NCI-H128 (cell line): ENCODE measurements around the gene LRBA.

Experiments
- DNase-seq: peaks from one replicate; lab custom pipeline; 2025; ENCODE audit not compliant: unreplicated experiment; lab: John Stamatoyannopoulos, UW

The LRBA gene

DNA sequence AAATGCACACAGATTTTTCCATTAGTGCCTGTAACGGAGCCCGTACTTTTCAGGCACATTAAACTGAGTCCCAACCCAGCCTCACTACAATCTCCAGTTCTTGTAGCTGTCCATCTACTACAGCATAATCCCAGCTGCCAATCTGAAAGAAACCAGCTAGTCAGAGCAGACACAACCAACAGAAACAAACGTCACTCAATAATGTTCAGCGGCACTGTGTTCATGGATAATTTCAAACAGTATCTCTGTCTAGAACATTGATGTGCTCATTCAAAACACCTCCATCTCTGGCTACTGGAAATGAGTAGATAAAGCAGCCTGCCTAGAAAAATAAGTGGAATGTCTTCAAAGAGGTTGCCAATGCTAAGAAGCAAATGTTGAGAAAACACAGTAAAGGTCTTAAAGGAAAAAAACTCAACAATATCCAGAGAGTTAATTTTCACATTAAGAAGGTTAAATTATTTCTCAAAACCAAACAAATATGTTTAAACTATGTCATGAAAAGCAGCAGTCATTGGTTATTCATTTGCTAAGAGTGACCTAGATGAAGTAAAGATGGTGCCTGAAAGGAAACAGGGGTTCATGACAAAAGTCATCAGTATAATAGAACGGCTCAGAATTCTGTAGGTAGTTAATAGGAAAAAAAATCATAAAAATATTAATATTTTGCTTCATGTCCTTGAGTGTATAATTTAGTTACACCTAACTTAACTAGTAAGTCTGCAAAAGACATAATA, 678.2 kb downstream of the LRBA start:
- no peak for DNase-seq

DNA sequence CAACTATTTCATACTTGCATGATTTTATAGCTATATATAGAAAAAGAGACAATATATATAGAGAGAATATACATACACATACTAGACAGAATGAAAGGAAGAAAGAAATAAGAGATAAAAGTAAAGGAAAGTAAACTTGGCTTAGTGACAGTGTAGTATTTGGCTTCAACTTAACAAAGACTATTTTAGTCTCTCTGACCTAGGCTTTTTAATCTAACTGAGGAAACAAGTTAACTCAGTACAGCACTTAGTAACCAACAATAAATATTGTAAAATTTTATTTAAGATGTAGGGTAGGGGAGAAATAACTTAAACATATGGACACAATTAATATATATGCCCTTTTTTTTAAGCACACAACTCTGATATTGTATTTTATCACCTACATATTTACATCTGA, 682.1 kb downstream of the LRBA start:
- DNase-seq: no peak

GRCh38 chr4:150332086-150332485, 683.0 kb downstream of the LRBA start:
- DNase-seq: no peak

DNA sequence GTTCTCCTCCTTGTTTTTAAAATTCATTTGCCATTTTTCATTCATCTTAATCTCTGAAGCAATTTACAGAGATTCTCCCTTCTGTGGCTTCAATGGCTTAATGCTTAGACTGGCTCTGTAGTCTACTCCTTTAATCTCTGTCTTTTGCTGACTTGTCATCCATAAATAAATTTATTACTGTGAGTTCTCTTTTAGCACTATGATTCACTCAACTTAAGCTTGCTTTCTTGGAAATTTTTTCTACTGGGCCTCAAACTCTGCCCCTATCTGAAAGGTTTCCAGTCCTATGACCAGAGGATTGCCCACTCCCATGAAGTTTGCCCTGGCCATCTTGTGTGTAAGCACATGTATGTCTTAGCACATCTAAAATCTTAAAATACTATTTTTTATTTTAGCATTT, 685.7 kb downstream of the LRBA start:
- no peak for DNase-seq

DNA sequence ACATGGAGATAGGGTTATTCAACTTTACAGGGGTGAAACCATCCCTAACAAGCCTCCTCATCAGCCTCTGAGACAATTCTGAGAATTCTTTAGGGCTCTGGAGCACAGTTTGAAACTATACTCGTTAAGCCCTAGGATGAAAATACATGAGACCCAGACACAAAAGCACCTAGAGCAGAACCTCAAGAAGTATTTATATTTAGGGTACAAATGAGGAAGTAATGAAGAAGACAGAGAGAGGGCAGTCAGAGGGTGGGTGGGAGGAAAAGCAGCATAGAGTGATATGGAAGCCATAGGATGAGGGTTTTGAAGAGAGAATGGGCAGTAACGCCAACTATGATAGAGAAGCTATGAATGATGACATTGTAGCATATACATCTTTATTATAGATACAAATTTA, 686.6 kb downstream of the LRBA start:
- no peak for DNase-seq

- DNase-seq: no peak
Observed at GRCh38 chr4:150327262-150327780, 687.8 kb downstream of the LRBA start.

GRCh38 chr4:150325872-150326271, 689.2 kb downstream of the LRBA start:
- no peak for DNase-seq

GRCh38 chr4:150323406-150324325, 691.4 kb downstream of the LRBA start:
- no peak for DNase-seq

DNA sequence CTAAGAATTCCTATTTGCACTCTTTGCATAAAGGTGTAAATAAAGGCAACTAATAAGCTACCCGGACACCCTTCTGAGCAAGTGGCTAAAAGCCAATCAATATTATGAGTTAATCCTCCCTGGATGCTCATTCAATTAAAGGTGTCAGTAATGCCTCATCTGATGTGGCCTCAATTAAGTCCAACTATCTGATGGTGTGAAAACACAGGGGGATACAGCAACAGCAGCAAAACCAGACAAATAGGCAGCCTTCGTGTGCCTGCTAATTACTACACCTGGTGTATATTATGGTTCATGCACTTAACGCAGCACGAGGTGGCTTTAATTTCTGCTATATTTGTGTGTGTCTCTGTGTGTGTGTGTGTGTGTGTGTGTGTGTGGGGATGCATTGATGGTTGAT, 692.4 kb downstream of the LRBA start:
- no peak for DNase-seq

GRCh38 chr4:150321113-150321512, 694.0 kb downstream of the LRBA start:
- no peak for DNase-seq

GRCh38 chr4:150318971-150319370, 696.1 kb downstream of the LRBA start:
- no peak for DNase-seq

DNA sequence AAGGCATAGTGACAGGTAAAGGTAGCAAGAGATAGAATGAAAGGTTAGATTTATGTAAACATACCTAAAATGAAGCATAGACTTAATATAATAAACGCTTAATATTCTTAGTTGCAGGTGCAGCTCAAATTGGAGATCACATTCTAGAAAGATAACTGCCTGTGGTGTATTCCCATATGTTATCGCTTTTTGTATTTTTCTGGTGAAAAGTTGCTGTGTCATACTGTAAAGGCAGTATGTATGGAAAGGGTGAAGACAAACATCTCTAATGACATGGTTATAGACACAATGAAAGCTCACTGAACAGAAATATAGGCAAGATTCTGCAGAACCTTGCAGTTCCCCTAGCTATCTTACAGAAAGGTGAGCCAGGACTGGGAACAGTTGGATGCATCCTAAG, 696.6 kb downstream of the LRBA start:
- DNase-seq: no peak

GRCh38 chr4:150316332-150317205, 698.5 kb downstream of the LRBA start:
- DNase-seq: no peak

- no peak for DNase-seq
Observed at GRCh38 chr4:150315691-150316090, 699.4 kb downstream of the LRBA start.

DNA sequence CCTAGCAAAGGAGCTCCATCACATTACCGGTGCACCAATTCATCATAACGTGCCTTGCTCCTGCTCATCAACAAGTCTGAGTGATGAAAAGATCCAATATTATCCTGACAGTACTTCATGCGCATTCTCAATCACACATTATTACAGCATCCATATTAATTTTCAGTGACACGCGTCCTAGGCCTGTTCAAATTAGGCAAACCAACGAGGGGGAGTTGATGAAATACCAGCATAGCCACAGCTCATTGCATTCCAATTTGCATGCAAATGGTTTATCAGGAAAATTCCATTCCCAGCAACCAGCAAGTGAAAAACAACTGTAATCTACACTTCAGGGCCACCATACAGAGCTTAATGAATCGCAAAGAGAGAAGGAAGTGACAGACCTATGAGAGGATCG, 699.9 kb downstream of the LRBA start:
- DNase-seq: no peak

DNA sequence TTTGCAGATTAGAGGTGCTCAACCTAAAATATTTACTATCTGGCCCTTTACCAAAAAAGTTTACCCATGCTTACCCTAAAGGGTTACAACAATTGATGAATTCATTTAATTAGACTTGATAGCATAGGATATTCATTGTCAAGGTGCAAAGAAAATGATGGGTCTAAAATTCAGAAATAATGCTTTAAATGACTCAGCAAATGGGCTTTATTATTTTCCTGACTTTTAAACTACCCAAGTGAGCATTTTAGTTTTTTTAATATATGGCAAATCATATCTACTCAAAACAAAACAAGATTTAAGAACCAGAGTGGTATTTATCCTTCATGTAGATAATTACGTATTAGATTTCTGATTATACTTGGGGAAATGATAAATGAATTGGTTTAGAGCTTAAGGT, 701.1 kb downstream of the LRBA start:
- DNase-seq: no peak

DNA sequence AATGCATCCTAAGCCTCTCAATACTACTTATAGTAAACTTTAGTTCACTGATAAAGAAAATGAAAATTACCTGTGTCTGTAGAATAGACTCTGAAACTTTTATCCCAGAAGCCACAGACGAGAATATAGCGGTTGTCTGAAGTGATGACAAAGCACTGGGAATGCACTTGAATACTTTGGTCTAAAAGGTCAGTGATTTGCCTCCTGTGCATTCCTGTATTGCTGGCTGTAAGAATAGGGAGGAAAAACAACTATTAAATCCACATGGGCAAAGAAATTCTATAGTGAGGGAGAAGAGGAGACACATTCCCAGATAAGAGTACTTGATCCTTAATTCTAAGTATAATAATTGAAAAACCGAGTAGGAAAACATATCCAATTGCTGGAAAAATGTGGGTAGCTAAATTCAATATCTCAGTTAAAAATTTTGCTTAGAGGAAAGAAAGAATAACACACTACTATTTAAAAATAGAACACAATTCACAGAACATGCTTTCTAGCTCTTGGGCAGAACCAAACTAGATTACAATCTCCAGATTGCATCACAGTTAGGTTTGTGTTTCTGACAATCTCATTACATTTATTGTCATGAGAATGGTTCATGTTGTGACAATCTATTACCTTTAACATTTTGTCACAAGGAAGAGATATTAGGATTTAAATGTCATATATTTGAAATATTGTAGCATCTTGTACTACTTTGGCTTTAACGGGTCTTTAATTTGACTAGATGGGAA, 704.8 kb downstream of the LRBA start:
- no peak for DNase-seq

DNA sequence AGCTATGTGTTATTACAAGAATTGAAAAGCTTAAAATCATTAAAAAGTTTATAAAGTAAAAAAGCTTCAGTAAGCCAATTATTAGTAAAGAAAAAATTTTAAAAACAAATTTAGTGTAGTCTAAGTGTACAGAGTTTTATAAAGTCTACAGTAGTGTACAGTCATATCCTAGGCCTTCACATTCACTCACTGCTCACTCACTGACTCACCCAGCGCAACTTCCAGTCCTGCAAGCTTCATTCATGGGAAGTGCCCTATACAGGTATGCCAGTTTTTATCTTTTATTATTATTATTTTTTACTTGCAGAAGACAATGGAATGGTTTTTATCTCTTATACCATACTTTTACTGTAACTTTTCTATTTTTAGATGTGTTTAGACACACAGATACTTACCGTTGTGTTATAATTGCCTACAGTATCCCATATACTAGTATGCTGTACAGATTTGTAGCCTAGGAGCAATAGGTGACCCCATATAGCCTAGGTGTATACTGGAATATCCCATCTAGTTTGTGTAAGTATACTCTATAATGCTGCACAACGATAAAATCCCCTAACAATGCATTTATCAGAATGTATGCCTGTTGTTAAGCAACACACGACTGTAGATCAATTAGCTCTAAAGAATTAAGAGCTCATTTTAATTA, 706.1 kb downstream of the LRBA start:
- DNase-seq: no peak

GRCh38 chr4:150306719-150307118, 708.4 kb downstream of the LRBA start:
- no peak for DNase-seq

DNA sequence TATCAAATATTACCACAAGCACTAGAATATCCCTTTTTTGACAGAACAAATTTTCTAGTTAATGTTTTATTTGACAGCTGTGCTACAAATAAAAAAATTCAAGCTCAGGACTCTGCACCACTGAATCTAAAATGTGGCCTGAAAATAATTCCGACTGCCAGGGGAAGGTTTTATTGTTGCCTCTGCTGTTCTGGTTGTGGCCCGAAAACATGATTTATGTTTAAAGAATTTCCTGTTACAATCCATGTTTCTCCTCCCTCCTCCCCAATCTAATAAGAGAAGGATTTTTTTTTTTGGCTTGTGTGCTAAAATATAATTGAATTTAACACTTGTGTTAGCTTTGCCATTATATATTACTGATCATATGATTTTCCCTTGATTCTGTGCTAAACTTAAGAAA, 709.1 kb downstream of the LRBA start:
- no peak for DNase-seq
